H1 (cell line): Measurements from ENCODE around the gene SPATA13. TPM values are rescaled to one million over a fixed set of nuclear protein-coding genes. Genes with fewer than 3 reads are reported as not detected.

Experiments
- CTCF ChIA-PET: fragments of 300-600 bp; sonication (Branson Sonifier 250); formaldehyde crosslinking; loops from one replicate; lab custom pipeline; 2021; ENCODE audit not compliant: partially characterized antibody; lab: Charles Lee
- POLR2A ChIA-PET: fragments of 300-600 bp; sonication (Branson Sonifier 250); formaldehyde crosslinking; loops from one replicate; lab custom pipeline; 2021; ENCODE audit warnings: inconsistent platforms; ENCODE audit not compliant: partially characterized antibody; lab: Charles Lee
- DNase-seq, 2 experiments: peaks; one replicate each; pipeline versions ENCODE4 v3.0.0 to v3.0.0-alpha.2; 2010 to 2022; ENCODE audit warnings: low spot score in 2 of 2, low read depth in 1 of 2, mixed read lengths in 1 of 2
- FAIRE-seq: peaks from 2 replicates; lab custom pipeline; 2011; peaks lifted over from hg19 to GRCh38; lab: Jason Lieb, UNC
- H2AFZ ChIP-seq: 2 replicates; pipeline ENCODE4 v1.8.1; 2012; ENCODE audit warnings: low read length, inconsistent platforms
- H2AK5ac ChIP-seq: 2 replicates; pipeline ENCODE4 v1.6.1; 2013; ENCODE audit warnings: low read depth, low read length
- H2BK120ac ChIP-seq: replicated peaks from 2 replicates; pipeline ENCODE3; 2013; ENCODE audit warnings: low read depth, low read length, inconsistent platforms
- H2BK12ac ChIP-seq: 2 replicates; pipeline ENCODE4 v1.6.1; 2013; ENCODE audit warnings: low read depth, low read length
- H2BK15ac ChIP-seq: 2 replicates; pipeline ENCODE4 v1.6.1; 2013; ENCODE audit warnings: low read length
- H2BK20ac ChIP-seq: 2 replicates; pipeline ENCODE4 v1.6.1; 2013; ENCODE audit warnings: low read length
- H2BK5ac ChIP-seq: 2 replicates; pipeline ENCODE4 v1.6.1; 2013; ENCODE audit warnings: low read depth, low read length
- H3K14ac ChIP-seq: 2 replicates; pipeline ENCODE4 v1.6.1; 2013; ENCODE audit warnings: inconsistent platforms; ENCODE audit not compliant: insufficient read length
- H3K18ac ChIP-seq: 2 replicates; pipeline ENCODE4 v1.6.1; 2013; ENCODE audit warnings: low read length; ENCODE audit errors: extremely low read depth
- H3K23ac ChIP-seq: 2 replicates; pipeline ENCODE4 v1.6.1; 2013; ENCODE audit warnings: inconsistent platforms; ENCODE audit not compliant: insufficient read length
- H3K23me2 ChIP-seq: 2 replicates; pipeline ENCODE4 v1.6.1; 2013; ENCODE audit warnings: low read depth, low read length
- H3K27ac ChIP-seq: 2 replicates; pipeline ENCODE4 v1.6.1; 2011; ENCODE audit warnings: low read depth, low read length, inconsistent platforms
- H3K27me3 ChIP-seq, 4 experiments: replicated peaks in 1 of 4; 1 replicate in 1 of 4; 2 replicates in 3 of 4; pipeline versions ENCODE4 v1.6.1 to v1.8.1; 2011 to 2013; ENCODE audit warnings: low read length in 3 of 4, mild to moderate bottlenecking in 3 of 4, inconsistent platforms in 2 of 4, mixed read lengths in 2 of 4, moderate library complexity in 1 of 4; ENCODE audit not compliant: control insufficient read depth in 3 of 4, insufficient read depth in 3 of 4; ENCODE audit errors: extremely low read depth in 1 of 4
- H3K36me3 ChIP-seq, 4 experiments: 2 replicates each; pipeline versions ENCODE4 v1.6.1 to v1.8.1; 2011 to 2013; ENCODE audit warnings: mild to moderate bottlenecking in 4 of 4, low read length in 3 of 4, moderate library complexity in 2 of 4, control low read depth in 1 of 4, inconsistent platforms in 1 of 4; ENCODE audit not compliant: insufficient read depth in 4 of 4, control insufficient read depth in 2 of 4
- H3K4ac ChIP-seq: replicated peaks from 2 replicates; pipeline ENCODE3; 2013; ENCODE audit warnings: low read length, low read depth, mixed read lengths, inconsistent platforms; ENCODE audit not compliant: insufficient read length
- H3K4me1 ChIP-seq, 4 experiments: replicated peaks in 1 of 4; 1 replicate in 1 of 4; 2 replicates in 3 of 4; pipeline versions ENCODE4 v1.6.1 to v1.8.1; 2011 to 2013; ENCODE audit warnings: low read length in 3 of 4, inconsistent platforms in 2 of 4, mixed read lengths in 1 of 4; ENCODE audit not compliant: insufficient read depth in 4 of 4, control insufficient read depth in 3 of 4
- H3K4me2 ChIP-seq, 2 experiments: 2 replicates each; pipeline versions ENCODE4 v1.6.1 to v1.8.1; 2011 to 2013; ENCODE audit warnings: low read depth in 2 of 2, low read length in 2 of 2, control low read depth in 1 of 2, inconsistent platforms in 1 of 2, mild to moderate bottlenecking in 1 of 2; ENCODE audit not compliant: insufficient read depth in 1 of 2
- H3K4me3 ChIP-seq, 4 experiments: fragments of 200-600, 300-600 bp in 1 of 4; sonication (generic), shearing (Covaris generic), sonication (Bioruptor Twin) in 1 of 4; 2 replicates each; pipeline versions ENCODE4 v1.5.1 to v1.8.1; 2011 to 2016; ENCODE audit warnings: low read length in 4 of 4, low read depth in 3 of 4, control low read depth in 2 of 4, inconsistent platforms in 2 of 4, mild to moderate bottlenecking in 2 of 4, mixed read lengths in 1 of 4, moderate library complexity in 1 of 4; ENCODE audit not compliant: insufficient read depth in 2 of 4; ENCODE audit errors: extremely low read depth in 1 of 4
- H3K56ac ChIP-seq: replicated peaks from 2 replicates; pipeline ENCODE3; 2013; ENCODE audit warnings: low read depth, mild to moderate bottlenecking, mixed read lengths, low read length, inconsistent platforms; ENCODE audit not compliant: insufficient read length
- H3K79me1 ChIP-seq: 2 replicates; pipeline ENCODE4 v1.6.1; 2013; ENCODE audit warnings: low read depth, low read length, control low read depth
- H3K79me2 ChIP-seq, 2 experiments: 2 replicates each; pipeline versions ENCODE4 v1.6.1 to v1.8.1; 2012 to 2013; ENCODE audit warnings: low read length in 2 of 2, mild to moderate bottlenecking in 2 of 2, inconsistent platforms in 1 of 2; ENCODE audit not compliant: insufficient read depth in 2 of 2, control insufficient read depth in 1 of 2
- H3K9ac ChIP-seq, 4 experiments: replicated peaks in 1 of 4; 1 replicate in 1 of 4; 2 replicates in 3 of 4; pipeline versions ENCODE4 v1.6.1 to v1.8.1; 2011 to 2013; ENCODE audit warnings: low read depth in 3 of 4, low read length in 3 of 4, control low read depth in 2 of 4, mild to moderate bottlenecking in 2 of 4, moderate library complexity in 2 of 4, inconsistent platforms in 1 of 4; ENCODE audit errors: extremely low read depth in 1 of 4
- H3K9me3 ChIP-seq, 2 experiments: 2 replicates each; pipeline versions ENCODE4 v1.6.1 to v1.8.1; 2012 to 2013; ENCODE audit warnings: mild to moderate bottlenecking in 2 of 2, moderate library complexity in 2 of 2, control low read depth in 1 of 2, inconsistent platforms in 1 of 2, low read depth in 1 of 2, low read length in 1 of 2, mixed read lengths in 1 of 2; ENCODE audit not compliant: insufficient read depth in 2 of 2
- H4K20me1 ChIP-seq, 2 experiments: replicated peaks in 1 of 2; 2 replicates each; pipeline versions ENCODE3 to v1.8.1; 2011 to 2013; ENCODE audit warnings: inconsistent platforms in 2 of 2, low read length in 2 of 2, mild to moderate bottlenecking in 1 of 2; ENCODE audit not compliant: insufficient read depth in 2 of 2, control insufficient read depth in 1 of 2
- H4K5ac ChIP-seq: 2 replicates; pipeline ENCODE4 v1.6.1; 2013; ENCODE audit warnings: low read length, low read depth, mixed read lengths, inconsistent platforms; ENCODE audit not compliant: insufficient read length
- H4K8ac ChIP-seq: 2 replicates; pipeline ENCODE4 v1.8.0; 2013; ENCODE audit warnings: mild to moderate bottlenecking, moderate library complexity, low read length, inconsistent platforms; ENCODE audit not compliant: insufficient read depth; ENCODE audit errors: extremely low read depth
- H4K91ac ChIP-seq: replicated peaks from 2 replicates; pipeline ENCODE3; 2013; ENCODE audit warnings: low read length, mixed read lengths, inconsistent platforms; ENCODE audit not compliant: insufficient read length
- CBX8 ChIP-seq: fragments of 300-800, 300-1000 bp; sonication (generic); IDR thresholded peaks from 2 replicates; pipeline ENCODE4 v1.7.1; 2016; ENCODE audit warnings: low read depth, low read length, borderline replicate concordance
- WGBS, 2 experiments: shearing (Covaris generic) in 1 of 2; methylation state at CpG; one replicate each; pipeline versions ENCODE4 v1.1.6 to v1.1.7; 2013 to 2015; ENCODE audit warnings: low lambda C conversion rate in 2 of 2, mixed read lengths in 2 of 2, inconsistent platforms in 1 of 2, low coverage in 1 of 2, missing lambda C conversion rate in 1 of 2; ENCODE audit not compliant: insufficient replicate concordance in 2 of 2, insufficient coverage in 1 of 2, insufficient read length in 1 of 2; ENCODE audit errors: extremely low coverage in 1 of 2, missing lambda C conversion rate in 1 of 2; 5-methylcytosine and 5-hydroxymethylcytosine counted together
- polyA plus RNA-seq, 7 experiments: library from polyadenylated mRNA; depleted of rRNA in 3 of 7; stranded (reverse) in 5 of 7; unstranded in 2 of 7; fragments of >200 nt in 5 of 7; fragments of 200-250 nt in 2 of 7; gene quantifications; 1 replicate in 5 of 7; 2 replicates in 1 of 7; 4 replicates in 1 of 7; pipeline versions ENCODE4 v1.2.1 to v1.2.3, GENCODE V29; 2011 to 2013; ENCODE audit warnings: missing spikeins in 2 of 7, mixed read lengths in 2 of 7
- total RNA-seq: library from RNA; stranded (reverse); fragmentation: NEBNext Ultra II Directional; extraction: Animal tissue kit (Norgen Biotek cat#: 25700); gene quantifications from 2 replicates; pipeline ENCODE4 v1.2.1, GENCODE V29; 2021

Gene SPATA13
- total and polyA plus RNA-seq, 2 of the 8 experiments (the other 6 are each of a cell fraction or from before 2014, with no cell fraction given) = 12.6 to 30.9 TPM

DNA sequence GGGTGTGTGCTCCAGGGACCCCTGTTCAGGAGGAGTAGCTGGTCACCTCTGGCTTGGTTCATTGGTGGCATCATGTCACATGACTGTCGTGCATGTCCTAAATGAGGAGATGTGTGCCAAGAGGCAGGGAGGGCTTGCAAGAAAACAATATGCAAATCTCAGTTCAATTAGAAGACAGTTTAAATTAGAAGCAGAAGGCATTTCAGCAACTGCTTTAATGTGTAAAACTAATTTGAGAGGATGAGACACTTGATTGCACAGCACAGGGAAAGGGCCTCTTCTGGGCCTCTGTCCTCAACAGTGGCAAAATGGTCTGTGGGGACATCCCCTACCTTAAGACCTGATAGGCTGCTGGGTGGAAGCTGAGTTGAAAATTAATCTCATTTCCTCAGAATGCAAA, 54.6 kb downstream of the SPATA13 start:
- H3K4ac ChIP-seq = no peak overlapping the region
- peaks cover 0 to 37% of the 10 kb centered on the region in 2 experiments; a peak in 2 of 4 replicates for H3K79me2 ChIP-seq
- H3K9ac ChIP-seq = no peak overlapping the region
- no peaks in the 10 kb centered on the region for H3K9me3 ChIP-seq
- TF ChIP-seq CBX8 = no peak
- H3K4me2 ChIP-seq = no peak overlapping the region
- H3K27ac ChIP-seq = no peak overlapping the region
- FAIRE-seq = no peak
- no peak overlapping the region for H2BK15ac ChIP-seq
- H3K23me2 ChIP-seq = no peaks in the 10 kb centered on the region
- no peak overlapping the region for H3K23ac ChIP-seq
- no peak overlapping the region for H3K56ac ChIP-seq
- no peak for DNase-seq
- H2BK5ac ChIP-seq = no peak overlapping the region
- H3K14ac ChIP-seq = no peak overlapping the region
- H2BK12ac ChIP-seq = no peak overlapping the region
- peaks cover 15% of the 10 kb centered on the region for H3K79me1 ChIP-seq
- no peaks in the 10 kb centered on the region for H3K36me3 ChIP-seq
- no peak overlapping the region for H2AK5ac ChIP-seq
- peaks cover 10 to 28% (median 22%) of the 10 kb centered on the region in 4 experiments for H3K4me1 ChIP-seq
- no peak overlapping the region for H3K18ac ChIP-seq
- WGBS, 2 experiments = 63% methylated on average over 1 of the region's 1 CpG; no CpG with 5 or more reads in 1 of the 2 experiments
- no peak overlapping the region for H4K5ac ChIP-seq
- H4K20me1 ChIP-seq = peaks cover 0 to 11% of the 10 kb centered on the region in 2 experiments
- H4K91ac ChIP-seq = no peak overlapping the region
- no peak overlapping the region for H2BK120ac ChIP-seq
- H4K8ac ChIP-seq = no peak overlapping the region
- H2AFZ ChIP-seq = no peak overlapping the region
- ChIA-PET CTCF (interaction anchor here (0.5 to 9.9 kb wide), 10 partner anchors 10 to 325 kb away, joined by 3 to 130 read pairs (median 4); no protein-coding TSS in a partner anchor), POLR2A (interaction anchor here (1.0 kb wide), 1 partner anchor 54 kb away, joined by 3 read pairs; no protein-coding TSS in a partner anchor)
- H3K27me3 ChIP-seq = no peaks in the 10 kb centered on the region
- no peak overlapping the region for H2BK20ac ChIP-seq
- H3K4me3 ChIP-seq = no peak overlapping the region
